GM12878 (cell line): ENCODE data around the gene CCNYL1. TPM values are rescaled to one million over a fixed set of nuclear protein-coding genes. Genes with fewer than 3 reads are reported as not detected.
A peak's percentile ranks its signal among the peaks of the same experiment; 100 is the strongest.

Experiments
- ATAC-seq: fragments of 200-7000 bp; cut with Tn5 transposase; 3 replicates; pipeline ENCODE4 v1.9.1; 2020; ENCODE audit warnings: mild to moderate bottlenecking, moderate library complexity
- BruUV-seq: library from RNA; stranded (reverse); fragments of 400-500 nt; replicated peaks from 2 replicates; lab custom pipeline; 2021; lab: Mats Ljungman, UMichigan
- CTCF ChIA-PET: fragments of 300-600 bp; sonication (Branson Sonifier 250); formaldehyde crosslinking; extraction: SDS; loops from one replicate; lab custom pipeline; 2021; ENCODE audit warnings: inconsistent platforms; lab: Yijun Ruan, JAX
- POLR2A ChIA-PET: fragments of 350-600 bp; formaldehyde crosslinking; extraction: SDS; loops from one replicate; lab custom pipeline; 2021; ENCODE audit warnings: inconsistent platforms; lab: Charles Lee
- RAD21 ChIA-PET: fragments of 300-600 bp; sonication (Branson Sonifier 250); formaldehyde crosslinking; loops from one replicate; lab custom pipeline; 2023; ENCODE audit warnings: antibody characterized with exemption; ENCODE audit not compliant: unreplicated experiment; lab: Charles Lee
- SMC1A ChIA-PET: fragments of 300-600 bp; sonication (Branson Sonifier 250); formaldehyde crosslinking; loops from one replicate; lab custom pipeline; 2023; ENCODE audit not compliant: unreplicated experiment, uncharacterized antibody; lab: Charles Lee
- DNase-seq: peaks from one replicate; pipeline ENCODE4 v3.0.0-alpha.2; 2011; ENCODE audit warnings: low read depth, low spot score
- FAIRE-seq: peaks from 3 replicates; lab custom pipeline; 2011; peaks lifted over from hg19 to GRCh38; lab: Jason Lieb, UNC
- H2AFZ ChIP-seq: 2 replicates; pipeline ENCODE4 v1.6.0; 2011; ENCODE audit warnings: low read depth, low read length, control low read depth; ENCODE audit not compliant: control insufficient read depth
- H3K27ac ChIP-seq: 2 replicates; pipeline ENCODE4 v1.5.1; 2011; ENCODE audit warnings: control low read depth; ENCODE audit not compliant: control insufficient read depth, insufficient read depth
- H3K27me3 ChIP-seq, 2 experiments: replicated peaks in 1 of 2; 2 replicates each; pipeline versions ENCODE4 v1.6.0 to v1.6.1; 2011; ENCODE audit warnings: low read length in 1 of 2; ENCODE audit not compliant: control insufficient read depth in 2 of 2, insufficient read depth in 2 of 2
- H3K36me3 ChIP-seq, 2 experiments: 2 replicates each; pipeline ENCODE4 v1.5.1; 2011; ENCODE audit warnings: low read length in 1 of 2; ENCODE audit not compliant: control insufficient read depth in 2 of 2, insufficient read depth in 2 of 2
- H3K4me1 ChIP-seq: 2 replicates; pipeline ENCODE4 v1.6.1; 2011; ENCODE audit warnings: mild to moderate bottlenecking, low read length, moderate library complexity, mixed read lengths; ENCODE audit not compliant: control insufficient read depth, insufficient read depth
- H3K4me2 ChIP-seq: 2 replicates; pipeline ENCODE4 v1.6.0; 2011; ENCODE audit warnings: control low read depth; ENCODE audit not compliant: control insufficient read depth, insufficient read depth
- H3K4me3 ChIP-seq: fragments of 200-600 bp; sonication (generic); 2 replicates; pipeline ENCODE4 v1.5.1; 2016
- H3K79me2 ChIP-seq: 2 replicates; pipeline ENCODE4 v1.6.0; 2011; ENCODE audit warnings: low read length; ENCODE audit not compliant: control insufficient read depth, insufficient read depth
- H3K9ac ChIP-seq: 2 replicates; pipeline ENCODE4 v1.8.0; 2011; ENCODE audit warnings: low read length, control low read depth, mixed read lengths; ENCODE audit not compliant: control insufficient read depth, insufficient read depth
- H3K9me3 ChIP-seq: replicated peaks from 3 replicates; pipeline ENCODE4 v1.5.1; 2011; ENCODE audit warnings: mild to moderate bottlenecking, low read length; ENCODE audit not compliant: control insufficient read depth, insufficient read depth
- H4K20me1 ChIP-seq: 2 replicates; pipeline ENCODE4 v1.6.0; 2011; ENCODE audit not compliant: control insufficient read depth, insufficient read depth
- ASH2L ChIP-seq: fragments of 300-600, 200-600 bp; sonication (generic); IDR thresholded peaks from 2 replicates; pipeline ENCODE4 v1.6.1; 2017; ENCODE audit warnings: low read depth, mild to moderate bottlenecking, borderline replicate concordance
- BMI1 ChIP-seq: fragments of 450-650 bp; IDR thresholded peaks from 2 replicates; pipeline ENCODE4 v1.6.1; 2016; ENCODE audit warnings: mild to moderate bottlenecking, moderate library complexity, borderline replicate concordance
- BRCA1 ChIP-seq: IDR thresholded peaks from 2 replicates; pipeline ENCODE4 v1.6.1; 2011; ENCODE audit warnings: low read depth, low read length, improper control_type of control experiment
- CBFB ChIP-seq: IDR thresholded peaks from 2 replicates; pipeline ENCODE4 v1.6.1; 2016; ENCODE audit warnings: antibody characterized with exemption, low read depth
- CTCF ChIP-seq, 3 experiments: IDR thresholded peaks in 2 of 3; conservative IDR thresholded peaks in 1 of 3; 2 replicates each; pipeline ENCODE4 v1.5.1; 2011; ENCODE audit warnings: low read depth in 3 of 3, low read length in 3 of 3, mild to moderate bottlenecking in 3 of 3, control low read depth in 2 of 3, moderate library complexity in 2 of 3, inconsistent platforms in 1 of 3, mixed read lengths in 1 of 3; ENCODE audit not compliant: control insufficient read depth in 2 of 3, insufficient read depth in 1 of 3; ENCODE audit errors: extremely low read depth in 1 of 3
- ELK1 ChIP-seq: IDR thresholded peaks from 2 replicates; pipeline ENCODE4 v1.6.1; 2012; ENCODE audit warnings: low read depth, low read length, improper control_type of control experiment
- ETV6 ChIP-seq, 2 experiments: fragments of 450-650 bp in 1 of 2; IDR thresholded peaks in 1 of 2; conservative IDR thresholded peaks in 1 of 2; 2 replicates each; pipeline ENCODE4 v1.6.1; 2014; ENCODE audit warnings: antibody characterized with exemption in 1 of 2, borderline replicate concordance in 1 of 2, low read depth in 1 of 2, mild to moderate bottlenecking in 1 of 2, moderate library complexity in 1 of 2
- HDAC2 ChIP-seq: fragments of 200-600 bp; sonication (generic); IDR thresholded peaks from 2 replicates; pipeline ENCODE4 v1.6.1; 2017
- IKZF2 ChIP-seq, 2 experiments: fragments of 450-650 bp; IDR thresholded peaks; 2 replicates each; pipeline ENCODE4 v1.6.1; 2017; ENCODE audit warnings: mild to moderate bottlenecking in 2 of 2, moderate library complexity in 2 of 2
- MEF2A ChIP-seq: IDR thresholded peaks from 2 replicates; pipeline ENCODE4 v1.6.1; 2011; ENCODE audit warnings: low read depth, mild to moderate bottlenecking, low read length, moderate library complexity; ENCODE audit not compliant: insufficient read depth
- NBN ChIP-seq: fragments of 450-650 bp; IDR thresholded peaks from 2 replicates; pipeline ENCODE4 v1.6.1; 2016
- PAX5 ChIP-seq: IDR thresholded peaks from 2 replicates; pipeline ENCODE4 v1.6.1; 2011; ENCODE audit warnings: low read depth, low read length, borderline replicate concordance
- PML ChIP-seq: IDR thresholded peaks from 2 replicates; pipeline ENCODE4 v1.6.1; 2012; ENCODE audit warnings: low read length, inconsistent platforms
- POLR2AphosphoS5 ChIP-seq: IDR thresholded peaks from 2 replicates; pipeline ENCODE4 v1.6.1; 2011; ENCODE audit warnings: mild to moderate bottlenecking, low read length, inconsistent platforms
- RAD21 ChIP-seq: IDR thresholded peaks from 2 replicates; pipeline ENCODE4 v1.6.1; 2011; ENCODE audit warnings: mild to moderate bottlenecking, low read depth, low read length, moderate library complexity; ENCODE audit not compliant: insufficient read depth
- RCOR1 ChIP-seq: conservative IDR thresholded peaks from 2 replicates; pipeline ENCODE4 v1.6.1; 2012; ENCODE audit warnings: low read depth, low read length, improper control_type of control experiment
- RELB ChIP-seq: fragments of 450-650 bp; IDR thresholded peaks from 2 replicates; pipeline ENCODE4 v1.6.1; 2017; ENCODE audit warnings: low read depth, mild to moderate bottlenecking, moderate library complexity
- SMARCA5 ChIP-seq: fragments of 450-650 bp; IDR thresholded peaks from 2 replicates; pipeline ENCODE4 v1.6.1; 2017; ENCODE audit warnings: mild to moderate bottlenecking
- SREBF2 ChIP-seq: IDR thresholded peaks from 2 replicates; pipeline ENCODE4 v1.6.1; 2012; ENCODE audit warnings: mild to moderate bottlenecking, low read length
- SUZ12 ChIP-seq: fragments of 200-600 bp; sonication (generic); IDR thresholded peaks from one replicate; pipeline ENCODE4 v1.6.1; 2018; ENCODE audit warnings: antibody characterized with exemption, mild to moderate bottlenecking; ENCODE audit not compliant: unreplicated experiment
- ZNF274 ChIP-seq: IDR thresholded peaks from one replicate; pipeline ENCODE4 v1.8.0; 2011; ENCODE audit not compliant: insufficient read length, insufficient read depth
- WGBS: methylation state at CpG from one replicate; pipeline ENCODE4 v1.1.6; 2016; ENCODE audit warnings: low lambda C conversion rate; ENCODE audit not compliant: insufficient replicate concordance, insufficient coverage; ENCODE audit errors: missing lambda C conversion rate; 5-methylcytosine and 5-hydroxymethylcytosine counted together
- in situ Hi-C: fragments of 300-500 bp; cut with MboI; formaldehyde crosslinking; loops from 9 replicates; pipeline ENCODE4 v1.14.3; 2018; ENCODE audit warnings: mixed read lengths
- intact Hi-C: fragments of 100-400 bp; cut with micrococcal nuclease; formaldehyde crosslinking; loops from one replicate; pipeline ENCODE4 v1.14.2; 2022; ENCODE audit not compliant: unreplicated experiment
- polyA plus RNA-seq, 11 experiments: library from polyadenylated mRNA; depleted of rRNA in 4 of 11; unstranded in 6 of 11; stranded (reverse) in 5 of 11; fragments of >200 nt; fragmentation: Nextera tagmentation in 4 of 11; fragmentation: Illumina TruSeq in 1 of 11; extraction: Ambion mirVana in 4 of 11; extraction: Trizol in 1 of 11; gene quantifications; 1 replicate in 1 of 11; 2 replicates in 10 of 11; pipeline versions ENCODE4 v1.2.1 to v1.2.3, GENCODE V29; 2011 to 2016; ENCODE audit warnings: inconsistent platforms in 2 of 11, missing spikeins in 2 of 11, low read depth in 1 of 11
- total RNA-seq, 4 experiments: library from RNA; depleted of rRNA in 3 of 4; stranded (reverse); fragments of >200 nt in 3 of 4; fragmentation: Illumina TruSeq in 1 of 4; extraction: Trizol in 1 of 4; gene quantifications; 2 replicates each; pipeline versions ENCODE4 v1.2.1 to v1.2.3, GENCODE V29; 2013 to 2021

CCNYL1 gene
- total and polyA plus RNA-seq, 10 of the 15 experiments (the other 5 are each of a cell fraction or from before 2014, with no cell fraction given) = 1.8 to 12.3 (median 5.9) TPM

GRCh38 chr2:207724113-207724512, 12.7 kb downstream of the CCNYL1 start:
- Histone ChIP-seq H3K79me2 (no peaks in the 10 kb centered on the region; the same call in 1 of the 2 replicates), H3K9me3 (no peaks in the 10 kb centered on the region), H3K27me3 (no peaks in the 10 kb centered on the region), H3K4me3 (no peak overlapping the region), H3K4me2 (no peak overlapping the region), H3K27ac (no peak overlapping the region; the same call in 1 of the 2 replicates), H4K20me1 (no peaks in the 10 kb centered on the region), H2AFZ (no peak overlapping the region; the same call in 1 of the 2 replicates), H3K36me3 (no peaks in the 10 kb centered on the region; a peak in 1 of 4 replicates), H3K4me1 (peaks cover 3% of the 10 kb centered on the region; the same call in 1 of the 2 replicates), H3K9ac (no peak overlapping the region)
- ChIA-PET CTCF (interaction anchor here (1.2 to 5.6 kb wide), 4 partner anchors 9 to 98 kb away, joined by 5 to 49 read pairs (median 14); partner anchors contain the start of gene METTL21A), RAD21 (interaction anchor here (0.7 to 4.1 kb wide), 6 partner anchors 12 to 98 kb away, joined by 3 to 22 read pairs (median 6); partner anchors contain the start of genes CCNYL1, FZD5 and METTL21A), POLR2A (interaction anchor here (1.2 to 8.6 kb wide), 5 partner anchors 9 to 98 kb away, joined by 6 to 84 read pairs (median 21); partner anchors contain the start of genes CCNYL1 and METTL21A), SMC1A (interaction anchor here (0.9 to 4.6 kb wide), 8 partner anchors 9 to 198 kb away, joined by 3 to 57 read pairs (median 4); partner anchors contain the start of gene METTL21A)
- ATAC-seq = peak; percentile 69
- DNase-seq = peak; percentile 32
- in situ Hi-C loops = no loop called here
- BruUV-seq = no TSS peak
- FAIRE-seq = no peak
- WGBS = 17% methylated on average over 3 of the region's 3 CpGs
- intact Hi-C loops = loop anchor here (5.0 kb wide), 2 partner anchors 57 to 97 kb away; partner anchors contain the start of gene METTL21A
- TF ChIP-seq ELK1 (no peak), BRCA1 (no peak), SUZ12 (no peak), HDAC2 (no peak), SREBF2 (no peak), ZNF274 (no peak), POLR2AphosphoS5 (no peak), RCOR1 (no peak), ETV6 (conservative IDR thresholded peaks at IDR 0.05 in 1 of 2, IDR thresholded peaks at IDR 0.05 in 1 of 2; ENCODE audit: borderline replicate concordance in 1 of 2, low read depth in 1 of 2) (no peak), IKZF2 (IDR thresholded peaks at IDR 0.05) (peak; percentile 20 to 44; a peak in 2 of 4 replicates), ASH2L (no peak), CTCF (IDR thresholded peaks at IDR 0.05 in 2 of 3, conservative IDR thresholded peaks at IDR 0.05 in 1 of 3; ENCODE audit: control insufficient read depth in 2 of 3, extremely low read depth in 1 of 3, insufficient read depth in 1 of 3, low read depth in 3 of 3, low read length in 3 of 3) (no peak), NBN (peak; percentile 72), BMI1 (peak; percentile 69), CBFB (no peak), RAD21 (no peak), PML (no peak), RELB (peak; percentile 53; the same call in 1 of the 2 replicates), MEF2A (no peak), SMARCA5 (no peak; the same call in 1 of the 2 replicates), PAX5 (no peak)
